Fibroblast of skin of scalp (primary cell): ENCODE results near the gene PLAGL2.

Experiments used
- DNase-seq: peaks from one replicate; pipeline ENCODE4 v3.0.0-alpha.2; 2013

Gene PLAGL2

DNA sequence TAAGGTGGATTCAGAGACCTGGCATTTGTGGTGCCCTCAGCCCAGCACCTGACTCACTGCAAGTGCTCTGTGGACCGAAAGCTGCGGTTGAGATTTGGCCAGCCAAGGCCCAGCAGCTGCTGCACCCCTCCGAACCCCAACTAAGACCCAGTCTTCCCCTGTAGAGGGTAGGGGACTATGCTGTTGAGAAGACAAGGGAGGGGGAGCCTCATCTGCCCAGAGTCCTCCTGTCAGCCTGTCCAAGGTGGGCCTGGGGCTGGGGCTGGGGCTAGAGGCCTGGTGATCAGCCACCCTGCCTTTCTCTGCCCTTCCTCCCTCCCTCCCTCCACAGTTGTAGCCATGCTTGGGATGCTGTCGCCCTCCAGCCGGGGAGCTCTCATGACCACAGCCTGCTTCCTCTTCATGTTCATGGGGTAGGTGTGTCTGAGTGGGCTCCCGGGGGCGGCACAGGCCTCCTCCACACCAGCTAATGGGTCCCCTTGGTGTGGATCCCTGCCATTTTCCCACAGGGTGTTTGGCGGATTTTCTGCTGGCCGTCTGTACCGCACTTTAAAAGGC lies 57.2 kb downstream of the PLAGL2 start:
- no peak for DNase-seq

DNA sequence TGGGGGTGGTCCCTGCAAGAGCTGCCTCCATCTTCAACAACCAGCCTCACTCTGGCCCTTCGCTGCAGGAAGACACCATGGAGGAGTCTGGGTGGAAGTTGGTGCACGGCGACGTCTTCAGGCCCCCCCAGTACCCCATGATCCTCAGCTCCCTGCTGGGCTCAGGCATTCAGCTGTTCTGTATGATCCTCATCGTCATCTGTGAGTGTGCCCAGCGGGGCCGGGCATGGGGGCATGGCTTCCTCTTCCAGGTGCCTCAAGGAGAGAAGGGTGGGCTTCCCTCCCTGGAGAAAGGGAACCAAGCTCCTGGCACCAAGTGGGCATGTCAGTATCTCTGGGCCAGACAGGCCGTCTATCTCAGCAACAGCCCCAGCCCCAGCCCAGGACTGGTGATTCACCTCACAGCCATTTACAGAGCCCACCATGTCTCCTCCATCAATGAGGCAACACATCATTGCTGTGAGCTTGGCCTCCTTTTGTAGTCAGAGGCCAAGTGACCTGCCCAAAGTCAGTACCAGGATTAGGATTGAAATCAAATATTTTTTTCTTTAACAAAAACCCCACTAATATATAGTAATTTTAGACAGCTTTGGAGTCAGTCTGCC lies 57.9 kb downstream of the PLAGL2 start:
- no peak for DNase-seq

DNA sequence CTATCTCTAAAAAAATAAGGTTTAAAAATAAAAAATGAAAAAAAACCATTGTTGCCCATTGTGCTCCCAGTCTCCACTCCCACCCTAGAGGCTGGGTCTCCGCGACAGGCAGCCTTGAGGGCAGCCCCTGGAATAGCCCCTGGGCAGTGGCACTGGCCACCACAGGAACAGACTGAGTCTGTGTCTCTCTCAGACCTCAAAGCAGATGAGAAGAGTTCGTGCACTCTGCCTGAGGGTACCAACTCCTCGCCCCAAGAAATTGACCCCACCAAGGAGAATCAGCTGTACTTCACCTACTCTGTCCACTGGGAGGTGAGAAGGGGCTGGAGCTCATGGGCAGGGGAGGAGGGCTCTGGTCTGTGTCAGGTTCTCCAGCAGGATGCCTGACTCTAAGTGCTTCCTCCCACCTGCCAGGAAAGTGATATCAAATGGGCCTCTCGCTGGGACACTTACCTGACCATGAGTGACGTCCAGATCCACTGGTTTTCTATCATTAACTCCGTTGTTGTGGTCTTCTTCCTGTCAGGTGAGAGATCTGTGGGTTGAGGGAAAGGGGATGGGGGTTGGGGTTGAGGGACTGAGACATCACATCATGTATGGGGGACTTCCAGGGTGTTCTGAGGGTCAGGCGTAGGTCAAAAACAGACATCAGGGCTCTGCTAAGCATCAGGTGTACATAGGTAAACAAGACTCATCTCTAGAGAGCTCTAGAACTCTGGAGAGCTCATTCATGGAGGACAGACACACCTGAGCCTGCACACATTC lies 62.5 kb downstream of the PLAGL2 start:
- DNase-seq = no peak

DNA sequence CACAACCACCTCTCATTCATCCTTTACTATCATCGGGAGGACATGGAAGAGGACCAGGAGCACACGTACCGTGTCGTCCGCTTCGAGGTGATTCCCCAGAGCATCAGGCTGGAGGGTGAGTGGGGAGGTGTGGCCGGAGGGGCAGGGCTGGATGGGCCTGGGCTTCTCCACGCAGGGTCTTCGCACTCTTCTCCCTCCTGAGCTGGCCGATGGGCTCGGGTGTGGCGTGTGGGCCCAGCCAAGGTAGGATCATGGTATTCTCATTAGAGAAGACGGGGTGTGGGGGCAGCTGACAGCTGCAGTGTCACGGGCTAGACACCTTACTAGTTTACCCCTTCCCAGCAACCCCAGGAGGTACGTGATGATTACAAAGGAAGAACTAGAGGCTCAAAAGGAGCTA lies 64.6 kb downstream of the PLAGL2 start:
- DNase-seq = no peak
